ENCODE data around the gene ADD2. TPM values are rescaled to one million over a fixed set of nuclear protein-coding genes. Genes with fewer than 3 reads are reported as not detected.

The ADD2 gene
- total and polyA plus RNA-seq, 2 experiments from 2014 or later, result 34.6 to 223 TPM

DNA sequence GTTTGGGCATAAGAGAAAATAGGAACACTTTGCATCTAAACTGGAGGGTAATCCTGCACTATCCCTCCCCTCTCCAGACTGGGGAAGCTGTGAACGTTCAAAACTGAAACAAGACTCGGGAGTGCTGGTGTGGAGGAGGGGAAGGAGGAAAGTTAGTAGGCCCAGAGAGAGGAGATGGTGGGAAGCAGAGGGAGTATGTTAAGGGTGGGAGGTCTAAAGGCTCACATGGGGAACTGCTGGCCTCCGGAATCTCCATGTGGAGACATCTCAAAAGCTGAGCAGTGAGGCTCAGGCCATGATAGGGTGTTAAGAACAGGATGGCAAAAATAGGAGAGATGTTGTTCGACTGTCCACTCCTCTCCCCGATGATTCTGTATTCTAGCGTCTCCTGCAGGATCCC, 47.9 kb downstream of the ADD2 start:
- Mint-ChIP-seq H3K4me3 (no peak overlapping the region), H3K9me3 (no peaks in the 10 kb centered on the region), H3K4me1 (peaks cover 90% of the 10 kb centered on the region), H3K27me3 (ENCODE audit: insufficient read depth, low read depth, poor library complexity) (peaks cover 15% of the 10 kb centered on the region), H3K36me3 (ENCODE audit: low read depth) (no peaks in the 10 kb centered on the region; the same call in 2 of the 3 replicates), H3K27ac (peak overlapping the region; percentile 39)
- H3K4me2 ChIP-seq, result no peak overlapping the region
- DNase-seq (ENCODE audit: low spot score) (no peak), ATAC-seq (no peak)
- H4K20me1 ChIP-seq (replicated peaks; ENCODE audit: insufficient read depth), result peaks cover 72% of the 10 kb centered on the region
- H3K36me3 ChIP-seq (ENCODE audit: insufficient read depth), result no peaks in the 10 kb centered on the region
- no peaks in the 10 kb centered on the region; the same call in 1 of the 2 replicates for H3F3A ChIP-seq (replicated peaks; ENCODE audit: low read depth)
- H3K27me3 ChIP-seq (ENCODE audit: insufficient read depth), result no peaks in the 10 kb centered on the region
- peaks cover 99% of the 10 kb centered on the region for H3K79me2 ChIP-seq (replicated peaks; ENCODE audit: insufficient read depth)
- H3K4me3 ChIP-seq, result no peak overlapping the region
- no peak for TF ChIP-seq NANOG (IDR thresholded peaks at IDR 0.05; ENCODE audit: borderline replicate concordance)
- TF ChIP-seq, protein P1, sequence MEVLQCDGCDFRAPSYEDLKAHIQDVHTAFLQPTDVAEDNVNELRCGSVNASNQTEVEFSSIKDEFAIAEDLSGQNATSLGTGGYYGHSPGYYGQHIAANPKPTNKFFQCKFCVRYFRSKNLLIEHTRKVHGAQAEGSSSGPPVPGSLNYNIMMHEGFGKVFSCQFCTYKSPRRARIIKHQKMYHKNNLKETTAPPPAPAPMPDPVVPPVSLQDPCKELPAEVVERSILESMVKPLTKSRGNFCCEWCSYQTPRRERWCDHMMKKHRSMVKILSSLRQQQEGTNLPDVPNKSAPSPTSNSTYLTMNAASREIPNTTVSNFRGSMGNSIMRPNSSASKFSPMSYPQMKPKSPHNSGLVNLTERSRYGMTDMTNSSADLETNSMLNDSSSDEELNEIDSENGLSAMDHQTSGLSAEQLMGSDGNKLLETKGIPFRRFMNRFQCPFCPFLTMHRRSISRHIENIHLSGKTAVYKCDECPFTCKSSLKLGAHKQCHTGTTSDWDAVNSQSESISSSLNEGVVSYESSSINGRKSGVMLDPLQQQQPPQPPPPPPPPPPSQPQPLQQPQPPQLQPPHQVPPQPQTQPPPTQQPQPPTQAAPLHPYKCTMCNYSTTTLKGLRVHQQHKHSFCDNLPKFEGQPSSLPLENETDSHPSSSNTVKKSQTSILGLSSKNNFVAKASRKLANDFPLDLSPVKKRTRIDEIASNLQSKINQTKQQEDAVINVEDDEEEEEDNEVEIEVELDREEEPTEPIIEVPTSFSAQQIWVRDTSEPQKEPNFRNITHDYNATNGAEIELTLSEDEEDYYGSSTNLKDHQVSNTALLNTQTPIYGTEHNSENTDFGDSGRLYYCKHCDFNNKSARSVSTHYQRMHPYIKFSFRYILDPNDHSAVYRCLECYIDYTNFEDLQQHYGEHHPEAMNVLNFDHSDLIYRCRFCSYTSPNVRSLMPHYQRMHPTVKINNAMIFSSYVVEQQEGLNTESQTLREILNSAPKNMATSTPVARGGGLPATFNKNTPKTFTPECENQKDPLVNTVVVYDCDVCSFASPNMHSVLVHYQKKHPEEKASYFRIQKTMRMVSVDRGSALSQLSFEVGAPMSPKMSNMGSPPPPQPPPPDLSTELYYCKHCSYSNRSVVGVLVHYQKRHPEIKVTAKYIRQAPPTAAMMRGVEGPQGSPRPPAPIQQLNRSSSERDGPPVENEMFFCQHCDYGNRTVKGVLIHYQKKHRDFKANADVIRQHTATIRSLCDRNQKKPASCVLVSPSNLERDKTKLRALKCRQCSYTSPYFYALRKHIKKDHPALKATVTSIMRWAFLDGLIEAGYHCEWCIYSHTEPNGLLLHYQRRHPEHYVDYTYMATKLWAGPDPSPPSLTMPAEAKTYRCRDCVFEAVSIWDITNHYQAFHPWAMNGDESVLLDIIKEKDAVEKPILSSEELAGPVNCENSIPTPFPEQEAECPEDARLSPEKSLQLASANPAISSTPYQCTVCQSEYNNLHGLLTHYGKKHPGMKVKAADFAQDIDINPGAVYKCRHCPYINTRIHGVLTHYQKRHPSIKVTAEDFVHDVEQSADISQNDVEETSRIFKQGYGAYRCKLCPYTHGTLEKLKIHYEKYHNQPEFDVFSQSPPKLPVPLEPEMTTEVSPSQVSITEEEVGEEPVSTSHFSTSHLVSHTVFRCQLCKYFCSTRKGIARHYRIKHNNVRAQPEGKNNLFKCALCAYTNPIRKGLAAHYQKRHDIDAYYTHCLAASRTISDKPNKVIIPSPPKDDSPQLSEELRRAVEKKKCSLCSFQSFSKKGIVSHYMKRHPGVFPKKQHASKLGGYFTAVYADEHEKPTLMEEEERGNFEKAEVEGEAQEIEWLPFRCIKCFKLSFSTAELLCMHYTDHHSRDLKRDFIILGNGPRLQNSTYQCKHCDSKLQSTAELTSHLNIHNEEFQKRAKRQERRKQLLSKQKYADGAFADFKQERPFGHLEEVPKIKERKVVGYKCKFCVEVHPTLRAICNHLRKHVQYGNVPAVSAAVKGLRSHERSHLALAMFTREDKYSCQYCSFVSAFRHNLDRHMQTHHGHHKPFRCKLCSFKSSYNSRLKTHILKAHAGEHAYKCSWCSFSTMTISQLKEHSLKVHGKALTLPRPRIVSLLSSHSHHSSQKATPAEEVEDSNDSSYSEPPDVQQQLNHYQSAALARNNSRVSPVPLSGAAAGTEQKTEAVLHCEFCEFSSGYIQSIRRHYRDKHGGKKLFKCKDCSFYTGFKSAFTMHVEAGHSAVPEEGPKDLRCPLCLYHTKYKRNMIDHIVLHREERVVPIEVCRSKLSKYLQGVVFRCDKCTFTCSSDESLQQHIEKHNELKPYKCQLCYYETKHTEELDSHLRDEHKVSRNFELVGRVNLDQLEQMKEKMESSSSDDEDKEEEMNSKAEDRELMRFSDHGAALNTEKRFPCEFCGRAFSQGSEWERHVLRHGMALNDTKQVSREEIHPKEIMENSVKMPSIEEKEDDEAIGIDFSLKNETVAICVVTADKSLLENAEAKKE (CRISPR knock-in tag; IDR thresholded peaks at IDR 0.05), result no peak
- TF ChIP-seq JUNB (IDR thresholded peaks at IDR 0.05; ENCODE audit: unreplicated experiment), result no peak
- no peak for TF ChIP-seq ZNF331 (CRISPR knock-in tag; IDR thresholded peaks at IDR 0.05; ENCODE audit: low read depth)
- TF ChIP-seq STAT1 (IDR thresholded peaks at IDR 0.05; ENCODE audit: unreplicated experiment), result no peak
- no peak for TF ChIP-seq POLR2AphosphoS5 (IDR thresholded peaks at IDR 0.05; ENCODE audit: low read depth)
- TF ChIP-seq, protein P2, sequence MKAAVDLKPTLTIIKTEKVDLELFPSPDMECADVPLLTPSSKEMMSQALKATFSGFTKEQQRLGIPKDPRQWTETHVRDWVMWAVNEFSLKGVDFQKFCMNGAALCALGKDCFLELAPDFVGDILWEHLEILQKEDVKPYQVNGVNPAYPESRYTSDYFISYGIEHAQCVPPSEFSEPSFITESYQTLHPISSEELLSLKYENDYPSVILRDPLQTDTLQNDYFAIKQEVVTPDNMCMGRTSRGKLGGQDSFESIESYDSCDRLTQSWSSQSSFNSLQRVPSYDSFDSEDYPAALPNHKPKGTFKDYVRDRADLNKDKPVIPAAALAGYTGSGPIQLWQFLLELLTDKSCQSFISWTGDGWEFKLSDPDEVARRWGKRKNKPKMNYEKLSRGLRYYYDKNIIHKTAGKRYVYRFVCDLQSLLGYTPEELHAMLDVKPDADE (IDR thresholded peaks at IDR 0.05), result no peak
- TF ChIP-seq EZH2phosphoT487 (IDR thresholded peaks at IDR 0.05; ENCODE audit: unreplicated experiment), result no peak
- TF ChIP-seq EZH2 (IDR thresholded peaks at IDR 0.05; ENCODE audit: low read depth, unreplicated experiment), result no peak
- TF ChIP-seq, protein P3, sequence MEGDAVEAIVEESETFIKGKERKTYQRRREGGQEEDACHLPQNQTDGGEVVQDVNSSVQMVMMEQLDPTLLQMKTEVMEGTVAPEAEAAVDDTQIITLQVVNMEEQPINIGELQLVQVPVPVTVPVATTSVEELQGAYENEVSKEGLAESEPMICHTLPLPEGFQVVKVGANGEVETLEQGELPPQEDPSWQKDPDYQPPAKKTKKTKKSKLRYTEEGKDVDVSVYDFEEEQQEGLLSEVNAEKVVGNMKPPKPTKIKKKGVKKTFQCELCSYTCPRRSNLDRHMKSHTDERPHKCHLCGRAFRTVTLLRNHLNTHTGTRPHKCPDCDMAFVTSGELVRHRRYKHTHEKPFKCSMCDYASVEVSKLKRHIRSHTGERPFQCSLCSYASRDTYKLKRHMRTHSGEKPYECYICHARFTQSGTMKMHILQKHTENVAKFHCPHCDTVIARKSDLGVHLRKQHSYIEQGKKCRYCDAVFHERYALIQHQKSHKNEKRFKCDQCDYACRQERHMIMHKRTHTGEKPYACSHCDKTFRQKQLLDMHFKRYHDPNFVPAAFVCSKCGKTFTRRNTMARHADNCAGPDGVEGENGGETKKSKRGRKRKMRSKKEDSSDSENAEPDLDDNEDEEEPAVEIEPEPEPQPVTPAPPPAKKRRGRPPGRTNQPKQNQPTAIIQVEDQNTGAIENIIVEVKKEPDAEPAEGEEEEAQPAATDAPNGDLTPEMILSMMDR (conservative IDR thresholded peaks at IDR 0.05; ENCODE audit: low read depth in 2 of 2), result no peak
- TF ChIP-seq, protein P4, sequence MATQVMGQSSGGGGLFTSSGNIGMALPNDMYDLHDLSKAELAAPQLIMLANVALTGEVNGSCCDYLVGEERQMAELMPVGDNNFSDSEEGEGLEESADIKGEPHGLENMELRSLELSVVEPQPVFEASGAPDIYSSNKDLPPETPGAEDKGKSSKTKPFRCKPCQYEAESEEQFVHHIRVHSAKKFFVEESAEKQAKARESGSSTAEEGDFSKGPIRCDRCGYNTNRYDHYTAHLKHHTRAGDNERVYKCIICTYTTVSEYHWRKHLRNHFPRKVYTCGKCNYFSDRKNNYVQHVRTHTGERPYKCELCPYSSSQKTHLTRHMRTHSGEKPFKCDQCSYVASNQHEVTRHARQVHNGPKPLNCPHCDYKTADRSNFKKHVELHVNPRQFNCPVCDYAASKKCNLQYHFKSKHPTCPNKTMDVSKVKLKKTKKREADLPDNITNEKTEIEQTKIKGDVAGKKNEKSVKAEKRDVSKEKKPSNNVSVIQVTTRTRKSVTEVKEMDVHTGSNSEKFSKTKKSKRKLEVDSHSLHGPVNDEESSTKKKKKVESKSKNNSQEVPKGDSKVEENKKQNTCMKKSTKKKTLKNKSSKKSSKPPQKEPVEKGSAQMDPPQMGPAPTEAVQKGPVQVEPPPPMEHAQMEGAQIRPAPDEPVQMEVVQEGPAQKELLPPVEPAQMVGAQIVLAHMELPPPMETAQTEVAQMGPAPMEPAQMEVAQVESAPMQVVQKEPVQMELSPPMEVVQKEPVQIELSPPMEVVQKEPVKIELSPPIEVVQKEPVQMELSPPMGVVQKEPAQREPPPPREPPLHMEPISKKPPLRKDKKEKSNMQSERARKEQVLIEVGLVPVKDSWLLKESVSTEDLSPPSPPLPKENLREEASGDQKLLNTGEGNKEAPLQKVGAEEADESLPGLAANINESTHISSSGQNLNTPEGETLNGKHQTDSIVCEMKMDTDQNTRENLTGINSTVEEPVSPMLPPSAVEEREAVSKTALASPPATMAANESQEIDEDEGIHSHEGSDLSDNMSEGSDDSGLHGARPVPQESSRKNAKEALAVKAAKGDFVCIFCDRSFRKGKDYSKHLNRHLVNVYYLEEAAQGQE (IDR thresholded peaks at IDR 0.05; ENCODE audit: unreplicated experiment), result no peak
- TF ChIP-seq CREB1 (CRISPR knock-in tag; IDR thresholded peaks at IDR 0.05; ENCODE audit: low read depth), result no peak
- no peak for TF ChIP-seq ZNF114 (CRISPR knock-in tag; IDR thresholded peaks at IDR 0.05)
- no peaks in the 10 kb centered on the region; the same call in 1 of the 2 replicates for H3K9me2 ChIP-seq (ENCODE audit: insufficient read depth)
- no peak overlapping the region; the same call in 1 of the 2 replicates for H3K27ac ChIP-seq (ENCODE audit: low read depth)
- H3K4me1 ChIP-seq (ENCODE audit: insufficient read depth), result peaks cover 36% of the 10 kb centered on the region
- H2AFZ ChIP-seq, result no peak overlapping the region

Measured in GM23338 (cell line).